ENCODE measurements around the gene IQCH.

DNA sequence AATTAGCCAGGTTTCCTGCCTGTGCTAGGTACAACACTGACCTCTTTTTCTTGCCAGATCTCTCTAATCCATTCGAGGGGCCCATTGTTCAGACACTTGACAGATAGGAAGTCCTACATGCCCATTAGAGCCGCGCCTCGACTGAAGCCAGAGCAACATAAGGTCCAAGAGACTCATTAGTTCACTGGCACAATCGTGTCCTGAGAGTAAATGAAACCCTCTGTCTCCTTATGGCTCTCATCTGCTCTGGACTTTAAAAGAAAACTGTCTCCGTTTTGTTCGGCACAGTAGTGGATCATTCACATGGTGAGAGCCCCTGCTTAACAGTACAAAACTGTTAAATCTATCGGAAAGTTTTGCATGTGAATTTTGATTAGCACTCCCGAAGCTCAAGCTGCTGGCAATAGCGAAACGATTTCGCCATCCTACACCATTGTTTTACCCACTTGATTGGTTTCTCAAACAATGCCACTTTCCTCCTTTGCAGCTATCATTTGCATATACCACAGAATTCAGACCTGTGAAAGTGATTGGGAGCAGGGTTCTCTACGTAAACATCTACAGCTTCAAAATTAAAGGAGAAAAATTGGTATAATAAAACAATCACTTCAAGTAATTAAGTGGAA, 247.4 kb downstream of the IQCH start:
- TF ChIP-seq CTCF (IDR thresholded peaks at IDR 0.05) = no peak
- TF ChIP-seq POLR2A (IDR thresholded peaks at IDR 0.05) = no peak
- TF ChIP-seq POLR2AphosphoS5 (IDR thresholded peaks at IDR 0.05; ENCODE audit: insufficient read depth in 1 of 2, low read depth in 1 of 2) = no peak

Data from vagina (tissue), 2 donors.